ENCODE measurements around the gene ZBTB44.
A peak's percentile ranks its signal among the peaks of the same experiment; 100 is the strongest.
"Not testable (repeated sequence)": the region's sequence is repeated elsewhere in the genome, so short reads cannot be mapped to it uniquely, and the experiment has no call there.

ZBTB44 gene

GRCh38 chr11:130314750-130315285 is at the start of gene ZBTB44:
Gene ZBTB44, minus strand, starts transcription at chr11:130314917. Its CDS starts 53,044 bp downstream, at chr11:130261873.
- peak; percentile 29 for DNase-seq (ENCODE audit: low read depth, low spot score)

- no peak for DNase-seq (ENCODE audit: low read depth, low spot score)
Measured at GRCh38 chr11:130359419-130359818, 44.7 kb upstream of the ZBTB44 start.

DNA sequence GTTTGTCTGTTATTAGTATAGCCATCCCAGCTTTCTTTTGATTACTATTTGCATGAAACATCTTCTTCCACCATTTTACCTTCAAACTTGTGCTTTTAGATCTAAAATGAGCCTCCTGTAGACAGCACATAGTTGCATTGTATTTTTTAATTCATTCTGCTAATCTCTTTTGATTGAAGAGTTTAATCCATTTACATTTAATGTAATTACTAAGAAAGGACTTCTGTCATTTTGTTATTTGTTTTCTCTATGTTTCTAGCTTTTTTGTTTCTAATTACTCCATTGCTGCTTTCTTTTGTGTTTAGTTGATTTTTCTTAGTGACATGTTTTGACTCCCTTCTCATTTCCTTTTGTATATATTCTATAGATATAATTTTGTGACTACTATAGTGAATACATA is 43.7 kb upstream of the ZBTB44 start:
- no peak for DNase-seq (ENCODE audit: low read depth, low spot score)

DNA sequence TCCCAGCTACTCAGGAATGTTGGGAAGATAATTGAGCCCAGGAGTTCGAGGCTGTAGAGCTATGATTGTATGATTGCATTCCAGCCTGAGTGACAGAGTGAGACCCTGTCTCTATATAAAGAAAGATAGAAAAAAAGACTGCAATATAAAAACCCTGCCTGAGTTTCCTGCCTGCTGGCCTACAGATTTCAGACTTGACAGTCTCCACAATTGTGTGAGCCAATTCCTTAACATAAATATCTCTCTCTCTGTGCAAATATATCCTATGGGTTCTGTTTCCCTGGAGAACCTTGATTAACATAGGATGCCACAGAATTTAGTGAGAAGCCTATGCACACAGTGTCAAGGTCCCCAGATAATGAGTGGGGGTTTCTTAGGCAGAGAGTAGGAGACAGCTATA is 32.5 kb upstream of the ZBTB44 start:
- DNase-seq (ENCODE audit: low read depth, low spot score) = no peak

DNA sequence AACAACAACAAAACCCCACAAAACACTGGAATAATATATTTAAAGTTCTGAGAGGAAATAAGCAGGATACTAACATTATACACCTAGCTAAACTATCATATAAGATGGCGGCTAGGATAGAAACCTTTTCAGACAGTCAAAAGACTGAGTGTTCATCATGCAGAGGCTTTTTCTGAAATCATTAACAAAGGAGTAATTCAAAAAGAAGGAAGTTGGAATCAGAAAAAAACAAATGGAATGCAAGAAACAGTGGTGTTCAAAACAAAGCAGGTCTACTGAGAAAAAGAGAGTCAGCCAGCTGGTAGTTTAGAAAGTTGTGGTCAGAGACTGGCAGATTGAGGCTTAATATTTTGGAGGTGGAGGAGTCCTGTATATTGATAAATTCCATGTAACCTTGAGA is 30.1 kb upstream of the ZBTB44 start:
- no peak for DNase-seq (ENCODE audit: low read depth, low spot score)

DNA sequence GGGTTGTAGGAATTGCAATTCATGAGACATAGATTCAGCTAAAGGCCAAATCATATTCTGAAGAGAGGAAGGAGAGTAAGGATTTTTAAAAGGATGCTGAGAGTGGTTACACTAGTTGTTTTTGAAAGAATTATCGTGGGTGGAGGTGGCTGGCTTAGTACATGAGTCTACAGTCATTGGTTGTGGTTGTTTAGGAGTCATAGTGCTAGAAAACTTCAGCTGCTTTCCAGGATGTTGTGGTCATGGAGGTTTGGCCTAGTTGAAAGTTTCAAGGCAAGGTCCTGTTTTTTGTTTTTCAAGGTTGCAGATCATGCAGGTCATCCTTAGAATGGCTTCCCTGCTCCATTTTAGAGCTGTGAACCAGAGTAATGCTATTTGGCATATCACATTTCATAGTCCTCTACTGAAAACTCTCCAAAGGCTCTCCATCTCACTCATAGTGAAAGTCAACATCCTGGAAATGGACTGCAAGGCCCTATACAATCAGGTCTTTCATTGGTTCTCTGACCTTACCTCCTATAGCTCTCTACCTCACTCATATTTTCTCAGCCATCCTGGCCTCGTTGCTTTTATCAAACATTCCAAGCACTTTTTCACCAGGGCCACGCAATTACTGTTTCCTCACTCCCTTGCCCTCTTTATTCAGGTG is 26.1 kb upstream of the ZBTB44 start:
- DNase-seq (ENCODE audit: low read depth, low spot score) = no peak

DNA sequence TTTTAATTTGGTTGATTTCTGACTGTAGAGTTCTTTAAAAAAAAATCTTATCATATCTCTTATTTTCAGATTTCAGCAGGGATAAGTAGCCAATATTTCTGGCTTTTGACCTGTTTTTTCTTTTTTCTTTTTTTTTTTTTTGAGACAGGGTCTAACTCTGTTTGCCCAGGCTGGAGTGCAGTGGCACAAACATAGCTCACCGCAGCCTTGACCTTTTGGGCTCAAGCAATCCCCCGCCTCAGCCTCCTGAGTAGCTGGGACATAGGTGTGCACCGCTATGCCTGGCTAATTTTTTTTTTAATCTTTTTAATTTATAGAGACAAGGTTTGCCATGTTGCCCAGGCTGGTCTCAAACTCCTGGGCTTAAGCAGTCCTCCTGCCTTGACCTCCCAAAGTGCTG is 23.9 kb upstream of the ZBTB44 start:
- DNase-seq (ENCODE audit: low read depth, low spot score) = no peak

DNA sequence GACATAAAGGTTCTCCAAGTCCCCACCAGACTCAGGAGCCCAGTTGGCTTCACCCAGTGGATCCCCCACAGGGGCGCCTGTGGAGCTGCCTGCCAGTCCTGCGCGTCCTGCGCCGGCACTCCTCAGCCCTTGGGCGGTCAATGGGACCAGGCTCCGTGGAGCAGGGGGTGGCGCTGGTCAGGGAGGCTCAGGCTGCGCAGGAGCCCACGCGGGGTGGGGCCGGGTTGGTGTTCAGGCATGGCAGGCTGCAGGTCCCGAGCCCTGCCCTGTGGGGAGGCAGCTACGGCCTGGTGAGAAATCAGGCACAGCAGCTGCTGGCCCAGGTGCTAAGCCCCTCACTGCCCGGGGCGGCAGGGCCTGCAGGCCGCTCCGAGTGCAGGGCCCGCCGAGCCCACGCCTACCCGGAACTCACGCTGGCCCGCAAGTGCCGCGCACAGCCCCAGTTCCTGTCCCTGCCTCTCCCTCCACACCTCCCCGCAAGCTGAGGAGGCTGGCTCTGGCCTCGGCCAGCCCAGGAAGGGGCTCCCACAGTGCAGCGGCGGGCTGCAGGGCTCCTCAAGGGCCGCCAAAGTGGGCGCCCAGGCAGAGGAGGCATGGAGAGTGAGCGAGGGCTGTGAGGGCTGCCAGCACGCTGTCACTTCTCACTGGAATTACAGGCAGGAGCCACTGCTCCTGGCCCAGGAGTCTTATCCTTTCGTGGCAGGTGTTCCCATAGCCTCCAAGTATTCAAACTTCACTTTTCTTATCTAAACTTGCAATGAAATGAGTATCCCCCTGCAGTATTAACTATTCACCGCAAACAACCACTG is 22.8 kb upstream of the ZBTB44 start:
- DNase-seq (ENCODE audit: low read depth, low spot score) = no peak

DNA sequence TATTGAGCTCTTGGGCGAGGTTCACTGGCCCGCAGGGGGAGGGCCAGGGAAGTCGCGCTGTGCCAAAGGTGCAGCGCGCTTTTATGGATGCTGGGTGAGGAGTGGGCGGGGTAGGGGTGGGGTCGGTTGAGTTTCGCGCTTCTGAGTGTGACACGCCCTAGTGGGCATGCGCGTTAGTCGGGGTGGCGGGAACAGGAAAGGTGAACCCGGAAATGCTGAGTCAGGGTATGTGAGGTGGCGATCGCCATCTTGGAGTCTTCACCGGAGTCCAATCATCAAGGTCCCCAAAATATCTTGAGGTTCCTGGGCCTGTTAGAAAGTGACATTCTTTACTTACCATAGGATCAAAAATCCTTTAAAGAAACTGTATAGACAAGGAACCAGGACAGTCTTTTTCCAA is 16.7 kb upstream of the ZBTB44 start:
- DNase-seq (ENCODE audit: low read depth, low spot score) = not testable (repeated sequence)

GRCh38 chr11:130330101-130330684 is 15.5 kb upstream of the ZBTB44 start:
- DNase-seq (ENCODE audit: low read depth, low spot score) = no peak

- no peak for DNase-seq (ENCODE audit: low read depth, low spot score)
Measured at GRCh38 chr11:130328420-130328819, 13.7 kb upstream of the ZBTB44 start.

DNA sequence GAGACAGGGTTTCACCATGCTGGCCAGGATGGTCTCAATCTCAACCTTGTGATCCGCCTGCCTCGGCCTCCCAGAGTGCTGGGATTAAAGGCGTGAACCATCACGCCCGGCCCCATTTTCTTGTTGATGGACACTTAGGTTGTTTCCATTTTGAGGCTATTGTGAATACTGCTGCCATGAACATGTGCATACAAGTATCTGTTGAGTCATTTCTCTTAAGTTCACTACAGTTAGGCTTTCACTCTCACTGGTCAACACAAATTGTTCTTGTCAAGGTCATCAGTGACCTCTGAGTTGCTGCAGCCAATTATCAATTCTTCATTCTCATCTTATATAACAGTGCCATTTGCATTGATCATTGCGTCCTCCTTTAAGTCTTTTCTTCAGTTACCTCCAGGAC is 13.0 kb upstream of the ZBTB44 start:
- DNase-seq (ENCODE audit: low read depth, low spot score) = no peak

DNA sequence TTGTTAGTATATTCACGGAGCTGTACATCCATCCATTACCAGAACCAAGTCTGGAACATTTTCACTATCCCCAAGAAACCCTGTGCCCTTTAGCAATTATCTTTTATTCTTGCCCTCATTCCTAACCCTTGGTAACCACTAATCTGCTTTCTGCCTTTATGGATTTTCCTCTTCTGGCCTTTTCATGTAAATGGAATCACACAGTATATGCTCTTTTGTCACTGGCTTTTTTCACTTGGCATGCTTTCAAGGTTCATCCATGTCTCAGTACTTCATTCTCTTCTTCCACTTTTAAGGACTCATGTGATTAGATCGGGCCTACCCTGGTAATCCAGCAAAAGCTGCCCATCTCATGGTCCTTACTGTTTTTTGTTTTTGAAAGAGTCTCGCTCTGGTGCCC is 11.0 kb upstream of the ZBTB44 start:
- no peak for DNase-seq (ENCODE audit: low read depth, low spot score)

DNA sequence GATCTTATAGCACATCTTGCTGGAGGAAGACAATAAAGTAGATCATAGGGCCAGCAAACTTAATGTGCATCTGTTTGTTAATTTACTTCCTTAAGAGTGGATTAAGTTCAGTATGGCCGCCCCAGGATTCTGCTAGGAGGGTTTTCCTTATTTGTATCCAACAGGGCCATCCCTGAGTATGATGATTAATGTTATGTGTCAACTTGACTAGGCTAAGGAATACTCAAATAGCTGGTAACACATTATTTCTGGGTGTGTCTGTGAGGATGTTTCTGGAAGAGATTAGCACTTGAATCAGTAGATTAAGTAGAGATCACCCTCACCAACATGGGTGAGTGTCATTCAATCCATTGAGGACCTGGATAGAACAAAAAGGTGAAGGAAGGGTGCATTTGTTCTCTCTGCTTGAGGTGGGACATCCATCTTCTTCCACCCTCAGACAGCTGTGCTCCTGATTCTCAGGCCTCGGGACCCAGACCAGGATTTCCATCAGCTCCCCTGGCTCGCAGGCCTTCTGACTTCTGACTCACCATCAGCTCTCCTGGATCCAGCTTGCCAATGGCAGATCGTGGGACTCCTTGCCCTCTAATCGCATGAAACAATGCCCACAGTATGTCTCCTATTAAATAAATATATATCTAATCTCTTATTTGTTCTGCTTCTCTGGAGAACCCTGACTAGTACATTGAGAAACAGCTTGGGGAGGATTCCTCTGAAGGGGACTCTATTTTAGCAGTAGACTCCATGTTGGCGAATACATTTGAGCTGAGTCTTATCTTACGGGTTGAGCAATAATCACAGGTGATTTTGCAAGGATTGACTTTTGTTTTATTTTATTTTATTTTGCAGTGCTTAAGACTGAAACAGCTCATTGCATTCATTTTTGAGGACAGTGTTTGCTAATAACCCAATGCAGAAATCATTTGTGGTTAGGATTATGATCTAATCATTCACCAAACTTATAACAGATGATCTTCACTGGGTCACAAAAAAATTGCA is 9.0 kb upstream of the ZBTB44 start:
- DNase-seq (ENCODE audit: low read depth, low spot score) = no peak

DNA sequence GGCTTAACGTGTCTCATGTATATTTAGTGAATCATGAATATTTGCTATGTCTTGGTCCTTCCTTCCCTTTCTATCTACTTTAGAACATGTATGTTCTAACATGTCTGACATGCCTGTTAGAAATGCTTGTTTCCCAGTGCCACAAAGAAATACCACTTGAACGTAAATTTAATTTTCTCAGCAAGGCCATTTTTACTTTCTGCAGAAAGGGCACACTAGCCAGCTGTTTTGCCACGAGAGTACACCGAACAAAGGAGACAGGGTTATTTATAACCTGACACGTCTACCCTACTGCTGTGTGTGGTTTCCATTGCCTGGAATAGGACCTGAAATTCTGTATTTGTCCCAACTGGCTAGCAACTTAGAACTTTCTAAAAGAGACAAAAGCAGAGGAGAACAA is 7.4 kb upstream of the ZBTB44 start:
- no peak for DNase-seq (ENCODE audit: low read depth, low spot score)

DNA sequence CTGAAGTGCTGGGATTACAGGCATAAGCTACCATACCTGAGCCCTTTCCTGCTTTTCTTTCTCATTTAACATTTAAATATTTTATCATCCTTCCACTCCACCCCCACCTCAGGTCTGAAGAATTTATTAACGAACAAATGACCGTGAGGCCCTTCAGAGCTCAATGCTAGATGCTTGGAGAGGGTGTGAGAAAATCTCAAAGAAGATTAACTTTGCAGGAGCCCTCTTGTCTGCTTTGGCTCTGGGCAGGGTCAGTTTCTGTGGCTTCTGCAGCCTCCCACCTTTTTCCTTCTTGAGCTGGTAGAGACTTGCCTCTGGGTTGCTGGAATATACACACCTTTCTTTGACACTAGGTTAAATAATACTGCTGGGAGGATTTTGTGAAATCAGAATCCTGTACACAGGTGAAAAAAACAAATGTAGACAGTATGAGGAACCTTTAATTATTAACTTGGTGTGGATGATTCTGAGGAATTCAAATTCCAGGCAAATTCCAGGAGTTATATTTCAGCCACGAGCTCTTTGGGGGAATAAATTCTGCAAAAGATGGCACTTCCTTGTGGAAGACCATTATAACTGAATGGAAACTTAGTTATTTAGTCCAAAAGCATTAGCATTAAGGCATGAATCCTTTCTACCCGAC is 3.4 kb upstream of the ZBTB44 start:
- DNase-seq (ENCODE audit: low read depth, low spot score) = no peak

DNA sequence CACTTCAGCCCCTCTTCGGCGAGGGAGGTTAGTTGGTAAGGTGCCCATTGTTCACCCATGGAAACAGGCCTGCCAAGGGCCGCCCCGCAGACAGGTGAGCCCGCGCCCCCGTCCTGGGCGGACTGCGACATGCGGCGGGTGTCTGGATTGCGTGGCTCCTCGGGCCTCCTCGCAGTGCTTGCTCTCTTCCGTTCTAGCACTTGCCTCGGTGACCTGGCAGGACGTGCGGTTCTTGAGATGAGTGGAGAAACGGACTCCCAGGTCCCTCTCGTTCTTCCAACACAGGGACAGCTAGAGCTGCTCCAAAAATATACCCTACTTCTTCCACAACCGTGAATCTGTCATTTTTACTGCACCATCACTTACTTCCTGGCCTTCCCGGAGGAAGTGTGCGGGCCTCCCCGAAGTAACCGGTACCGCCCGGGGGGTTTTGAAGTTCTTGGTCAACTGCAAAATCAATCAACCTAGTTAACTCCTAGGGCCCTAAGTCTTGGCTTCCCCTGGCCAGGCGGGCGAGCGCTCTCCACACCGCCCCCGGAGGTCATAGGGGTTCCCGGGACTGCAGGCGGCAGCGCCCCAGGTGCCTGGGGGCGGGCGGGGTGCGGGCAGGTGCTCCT is 745 bp upstream of the ZBTB44 start:
- no peak for DNase-seq (ENCODE audit: low read depth, low spot score)

DNA sequence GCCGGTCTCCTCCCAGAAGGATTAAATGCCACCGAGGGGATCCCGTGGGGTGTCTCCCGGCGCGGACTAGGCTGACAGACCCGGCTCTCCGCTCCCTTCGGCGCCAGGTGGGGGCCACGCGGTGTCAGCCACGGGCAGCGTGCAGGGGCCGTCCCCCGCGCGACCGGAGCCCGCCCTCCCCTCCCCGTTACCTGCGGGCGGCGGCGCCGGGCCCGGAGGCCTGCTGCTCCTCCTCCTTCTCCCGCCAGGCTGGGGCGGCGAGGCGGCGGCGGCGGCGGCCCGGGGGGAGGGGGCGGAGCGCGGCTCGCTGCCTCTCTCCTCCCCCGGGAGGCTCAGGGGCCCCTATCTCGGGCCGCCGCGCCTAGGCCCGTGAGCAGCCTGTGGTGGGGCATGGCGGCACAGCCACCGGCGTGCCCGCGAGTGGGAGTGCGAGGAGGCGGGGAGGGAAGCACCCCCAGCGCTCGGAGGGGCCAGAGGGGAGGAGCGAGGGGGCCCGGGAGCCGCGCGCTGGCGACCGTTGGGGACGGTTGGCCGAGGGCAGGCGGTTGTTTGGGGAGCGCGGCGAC is 450 bp downstream of the ZBTB44 start:
- DNase-seq (ENCODE audit: low read depth, low spot score) = no peak

DNA sequence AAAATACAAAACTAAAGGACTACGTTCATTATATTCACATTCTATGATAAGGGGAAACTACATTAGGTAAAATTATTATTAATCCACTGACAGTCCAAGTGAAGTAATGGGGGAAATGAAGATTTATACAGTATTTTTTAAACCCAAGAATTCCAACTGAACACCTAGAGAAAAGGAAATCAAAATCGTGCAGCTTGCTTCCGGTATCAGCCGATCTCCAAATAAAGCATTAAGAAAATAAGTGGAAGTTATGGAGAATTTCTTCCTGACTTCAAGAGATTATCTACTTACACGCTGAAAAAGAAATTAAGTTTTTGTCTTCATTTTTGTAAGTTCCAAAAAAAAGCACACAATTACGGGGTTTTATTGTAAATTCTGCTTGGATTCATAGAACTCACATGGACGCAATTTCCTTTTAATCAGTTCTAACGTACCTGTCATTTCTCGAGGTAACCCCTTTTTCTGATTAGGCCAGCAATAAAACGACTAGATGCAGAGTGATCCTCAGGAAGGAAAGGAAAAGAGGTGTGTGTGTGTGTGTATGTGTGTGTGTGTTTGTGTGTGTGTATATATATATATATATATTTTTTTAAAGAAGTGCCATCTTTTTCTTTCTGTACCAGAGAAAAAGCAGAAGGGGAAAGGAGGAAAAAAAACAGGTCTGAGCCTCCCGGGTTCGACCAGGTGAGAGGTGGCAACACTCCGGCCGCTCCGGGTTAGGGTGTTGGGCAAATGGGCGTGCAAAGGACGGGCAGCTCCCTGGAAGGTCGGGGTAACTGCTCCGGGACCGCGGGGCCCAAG is 1.1 kb downstream of the ZBTB44 start:
- DNase-seq (ENCODE audit: low read depth, low spot score) = no peak
